ENCODE results near the gene PIK3R4.

The PIK3R4 gene

DNA sequence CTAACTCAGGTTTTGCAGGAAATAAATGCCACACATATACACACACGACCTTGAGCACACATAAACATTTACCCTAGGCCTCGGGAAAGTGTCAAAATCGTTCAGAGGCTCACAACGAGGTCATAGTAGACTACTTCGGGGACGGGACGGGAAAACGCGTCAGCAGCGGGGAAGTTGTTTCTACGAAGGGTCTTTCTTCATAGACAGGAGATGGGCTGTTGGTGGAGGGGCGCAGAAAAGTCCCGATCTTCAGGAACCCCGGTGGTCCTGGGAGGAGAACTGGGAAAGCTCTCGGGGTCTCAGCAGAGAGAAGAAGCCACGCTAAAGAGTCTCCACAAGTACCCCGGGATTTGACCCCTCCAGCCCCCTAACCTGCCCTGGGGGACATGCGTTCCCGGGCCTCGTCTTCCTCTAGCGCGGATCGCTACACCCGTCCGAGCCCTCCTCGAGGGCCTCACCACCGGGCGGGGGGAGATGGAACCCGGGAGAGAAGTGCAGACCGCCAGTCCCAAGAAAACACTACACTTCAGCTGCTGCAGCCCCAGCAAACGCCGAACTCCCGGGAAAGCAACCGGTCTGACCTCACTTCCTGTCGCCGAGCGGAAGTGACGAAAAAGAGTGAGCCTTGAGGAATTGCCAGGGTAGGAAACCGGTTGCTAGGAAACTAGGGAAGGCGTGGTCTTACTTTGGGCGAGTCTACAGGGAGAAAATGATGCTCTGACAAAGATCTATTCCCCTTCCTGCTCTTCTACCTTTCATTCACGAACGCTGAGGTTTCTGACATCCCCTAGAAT, at the start of gene PIK3R4:
Gene PIK3R4 (minus strand): TSS at position 584 of the 794 bp plus-strand sequence. CDS start 1,611 bp downstream, outside the sequence.
- DNase-seq: peak; percentile 86 to 95

DNA sequence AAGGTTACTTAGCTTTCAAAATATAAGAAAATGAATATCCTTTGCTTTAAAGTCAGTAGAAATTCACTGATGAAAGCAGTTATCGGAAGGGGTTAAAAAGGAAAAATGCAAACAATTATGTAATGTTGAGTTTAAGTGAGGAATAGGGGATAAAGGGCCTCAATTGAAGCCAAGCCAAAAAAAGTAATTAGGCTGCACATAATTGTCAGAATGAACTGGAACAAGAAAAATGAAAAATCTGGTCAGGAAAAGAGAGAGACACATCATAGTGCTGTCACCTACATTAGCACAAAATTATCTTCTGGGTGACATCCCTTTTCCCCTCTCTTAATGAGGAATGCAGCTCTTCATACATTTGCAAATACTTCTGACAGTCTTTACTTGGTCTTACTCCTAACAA, 48.8 kb upstream of the PIK3R4 start:
- no peak for DNase-seq

DNA sequence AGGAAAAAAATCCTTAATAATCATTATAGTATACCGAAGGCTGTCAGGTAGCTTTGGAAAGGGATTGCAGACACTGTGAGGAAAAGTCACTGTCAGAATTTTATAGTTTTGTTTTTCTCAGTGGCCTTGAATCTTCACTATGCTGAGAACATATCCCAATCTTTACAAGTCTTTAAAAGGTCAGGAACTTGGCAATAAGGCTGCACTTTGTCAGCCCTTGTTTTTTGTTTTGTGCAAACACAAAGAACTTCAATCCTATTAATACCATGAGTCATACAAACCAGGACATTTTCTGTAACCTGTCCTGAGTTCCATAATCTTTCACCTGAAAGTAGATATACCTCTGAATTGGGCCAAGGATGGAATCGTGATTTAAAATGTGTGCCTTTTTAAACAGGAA, 45.6 kb upstream of the PIK3R4 start:
- no peak for DNase-seq

DNA sequence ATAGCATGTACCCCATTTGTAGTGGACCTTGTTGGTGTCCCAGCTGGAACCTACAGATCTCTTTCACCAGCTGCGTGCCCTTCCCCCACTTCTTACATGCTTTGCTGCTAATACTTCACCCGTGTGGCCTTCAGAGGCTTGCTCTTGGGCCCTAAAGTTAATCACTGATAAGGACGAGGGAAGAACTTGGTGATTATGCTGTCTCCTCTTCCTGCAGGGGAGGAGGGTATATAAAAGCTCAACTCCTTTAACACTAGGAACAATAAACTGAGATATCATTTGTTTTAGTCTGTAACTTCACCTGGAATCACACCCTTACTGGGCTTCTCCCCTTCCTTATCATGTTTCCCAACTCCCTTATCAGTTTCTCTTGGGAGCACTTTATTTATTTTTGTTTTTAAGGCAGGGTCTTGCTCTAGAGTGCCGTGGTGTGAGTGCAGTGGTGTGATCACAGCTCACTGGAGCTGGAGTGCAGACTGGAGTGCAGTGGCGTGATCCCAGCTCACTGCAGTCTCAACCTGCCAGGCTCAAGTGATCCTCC, 43.2 kb upstream of the PIK3R4 start:
- no peak for DNase-seq

DNA sequence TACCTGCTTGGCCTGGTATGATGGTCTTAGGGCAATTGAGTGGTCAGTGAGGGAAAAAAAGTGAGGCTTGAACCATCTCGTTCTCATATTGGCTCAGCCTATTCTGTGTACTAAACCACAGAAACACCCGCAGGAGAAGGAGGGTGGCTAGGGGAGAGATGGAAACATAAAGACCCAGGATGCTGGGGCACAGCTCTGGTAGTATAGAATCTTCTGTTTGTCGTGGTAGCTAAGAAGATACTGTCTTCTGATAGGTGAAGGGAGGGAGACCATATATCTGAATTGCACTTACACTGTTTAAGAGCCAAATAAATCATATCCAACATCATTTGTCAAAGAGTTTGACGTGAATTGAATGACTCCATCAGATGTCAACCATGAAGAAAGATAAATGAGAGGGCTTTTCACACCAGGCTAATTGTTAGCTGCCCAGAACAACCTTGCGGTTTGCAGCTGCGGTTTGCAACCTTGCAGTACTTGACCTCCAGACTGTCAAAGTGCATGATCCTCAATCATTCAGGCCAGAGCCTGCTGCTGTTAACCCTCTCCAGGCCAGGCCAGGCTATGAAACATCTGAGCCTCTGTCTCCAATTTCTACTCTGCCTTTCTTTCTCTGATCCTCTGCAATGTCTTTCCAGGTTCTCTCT, 40.9 kb upstream of the PIK3R4 start:
- no peak for DNase-seq

DNA sequence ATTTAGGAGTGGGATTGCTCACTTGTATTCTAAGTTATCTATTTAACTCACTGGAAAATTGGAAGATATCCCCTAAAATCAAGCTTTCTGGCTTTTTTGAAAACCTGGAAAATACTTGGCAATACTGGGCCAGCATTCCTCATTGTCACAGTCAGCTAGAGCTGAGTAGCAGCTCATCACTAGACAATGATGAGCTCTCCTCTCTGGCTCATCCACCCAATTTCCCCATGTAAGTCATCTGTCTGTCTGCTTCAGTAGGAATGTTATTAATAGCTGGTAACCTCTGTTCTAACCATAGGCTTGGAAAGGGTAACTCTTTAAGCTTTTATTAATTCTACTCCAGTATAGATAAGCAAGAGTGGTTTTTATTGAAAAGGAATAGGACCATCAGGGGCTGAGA, 39.7 kb upstream of the PIK3R4 start:
- no peak for DNase-seq

DNA sequence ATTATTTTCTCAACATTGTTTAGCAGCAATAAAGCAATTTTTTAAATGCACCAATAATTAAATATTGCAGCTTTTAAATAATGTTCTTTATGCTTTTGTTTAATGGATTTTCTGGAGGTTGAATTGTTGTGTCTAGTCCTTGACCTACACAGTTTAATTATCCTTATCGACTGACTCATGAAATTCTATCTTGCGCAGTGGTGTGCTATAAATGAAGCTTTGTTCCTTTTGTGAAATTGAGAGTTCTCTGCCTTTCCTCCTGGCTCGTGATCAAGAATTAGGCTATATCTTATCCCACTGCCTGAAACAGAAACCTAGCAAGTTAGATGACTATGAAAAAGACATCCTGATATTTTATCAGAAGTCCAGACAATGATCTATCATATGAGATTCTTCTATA, 37.0 kb upstream of the PIK3R4 start:
- no peak for DNase-seq

DNA sequence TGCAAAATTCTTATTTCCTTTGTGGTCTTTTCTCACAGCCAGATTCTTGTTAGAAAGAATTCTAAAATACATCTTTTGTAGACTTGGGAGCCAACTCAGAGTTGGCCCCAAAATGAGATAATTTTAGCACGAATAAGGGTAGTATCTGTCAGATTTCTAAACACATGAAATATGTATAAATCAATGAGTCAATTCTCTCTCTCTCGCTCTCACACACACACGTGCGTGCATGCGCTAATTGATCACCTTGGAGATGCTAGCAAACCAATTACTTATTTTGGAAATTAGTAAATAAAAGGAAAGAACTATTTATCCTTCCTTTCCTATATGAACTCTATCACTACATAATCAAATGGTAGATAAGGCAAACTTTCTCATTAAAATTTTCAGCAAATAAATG, 32.9 kb upstream of the PIK3R4 start:
- no peak for DNase-seq

DNA sequence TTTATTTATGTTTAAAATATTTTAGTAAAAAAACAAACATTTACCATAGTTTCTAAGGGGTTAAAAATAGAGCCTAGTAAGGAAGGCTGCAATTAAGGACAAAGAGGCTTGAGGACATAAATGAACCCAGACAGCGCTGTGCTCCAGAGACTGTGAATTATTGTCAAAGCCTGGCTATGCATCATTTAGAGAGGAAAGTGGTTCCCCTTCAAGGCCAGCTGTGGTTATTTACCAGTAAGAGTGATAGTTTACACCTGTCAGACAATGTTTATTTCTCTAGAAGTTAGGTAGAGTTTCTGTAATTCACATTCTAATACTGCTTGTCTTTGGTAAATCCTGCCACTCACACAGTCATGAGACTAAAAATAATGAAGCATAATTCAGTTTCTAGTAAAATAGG, 32.4 kb upstream of the PIK3R4 start:
- DNase-seq: no peak

DNA sequence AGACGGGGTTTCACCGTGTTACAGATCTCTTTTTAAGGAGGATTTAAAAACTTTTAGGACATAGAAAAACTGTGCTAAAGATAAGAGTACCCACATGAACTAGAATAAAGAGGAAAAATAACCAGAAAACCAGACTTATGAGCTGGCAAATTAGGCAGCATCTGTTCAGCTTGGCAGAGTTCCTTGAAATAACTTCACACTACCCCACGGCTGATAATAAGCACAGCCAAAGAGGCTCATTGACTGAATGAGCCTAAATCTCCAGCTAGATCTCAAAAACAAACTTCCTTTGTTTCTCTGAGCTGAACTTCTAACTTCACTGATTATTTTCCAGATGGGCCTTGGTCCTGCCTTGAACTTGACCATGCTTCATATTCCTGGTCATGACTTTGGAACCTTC, 26.7 kb upstream of the PIK3R4 start:
- no peak for DNase-seq

DNA sequence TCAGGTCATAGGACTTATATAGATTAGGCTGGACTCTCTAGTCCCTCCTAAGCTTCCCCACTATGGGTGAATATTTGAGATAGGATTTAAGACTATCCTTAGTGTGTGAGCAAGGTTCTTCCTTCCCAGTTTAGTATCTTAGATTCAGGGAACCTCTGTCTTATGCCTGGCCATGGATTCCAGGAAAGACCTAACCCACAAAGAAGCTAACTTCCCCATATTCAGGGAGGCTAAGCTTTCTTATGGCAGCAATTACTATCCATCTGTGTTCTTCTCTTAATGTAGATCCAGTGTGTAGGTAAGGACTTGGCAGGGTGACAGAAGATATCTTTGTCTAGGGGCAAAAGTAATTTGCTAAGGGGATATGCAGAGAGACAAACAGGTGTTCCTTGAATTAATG, 25.5 kb upstream of the PIK3R4 start:
- DNase-seq: no peak

DNA sequence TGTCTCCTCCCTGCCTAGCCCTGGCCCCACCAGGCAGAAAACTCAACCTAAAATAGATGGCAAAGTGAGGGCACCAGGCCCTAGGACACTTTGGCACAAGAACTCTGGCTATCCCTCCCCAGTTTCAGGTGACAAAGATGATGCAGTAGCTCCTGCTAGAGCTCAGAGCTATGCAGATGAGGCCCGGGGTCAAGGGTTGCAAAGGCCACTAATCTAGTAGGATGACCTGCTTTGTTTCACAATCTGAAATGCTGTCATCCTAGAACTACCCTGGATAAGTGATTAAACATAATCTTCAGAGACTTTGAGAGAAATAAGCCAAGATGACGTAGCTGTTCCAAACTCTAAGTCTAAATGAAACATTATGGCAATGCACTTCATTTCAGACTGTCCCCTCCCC, 24.0 kb upstream of the PIK3R4 start:
- DNase-seq: no peak

DNA sequence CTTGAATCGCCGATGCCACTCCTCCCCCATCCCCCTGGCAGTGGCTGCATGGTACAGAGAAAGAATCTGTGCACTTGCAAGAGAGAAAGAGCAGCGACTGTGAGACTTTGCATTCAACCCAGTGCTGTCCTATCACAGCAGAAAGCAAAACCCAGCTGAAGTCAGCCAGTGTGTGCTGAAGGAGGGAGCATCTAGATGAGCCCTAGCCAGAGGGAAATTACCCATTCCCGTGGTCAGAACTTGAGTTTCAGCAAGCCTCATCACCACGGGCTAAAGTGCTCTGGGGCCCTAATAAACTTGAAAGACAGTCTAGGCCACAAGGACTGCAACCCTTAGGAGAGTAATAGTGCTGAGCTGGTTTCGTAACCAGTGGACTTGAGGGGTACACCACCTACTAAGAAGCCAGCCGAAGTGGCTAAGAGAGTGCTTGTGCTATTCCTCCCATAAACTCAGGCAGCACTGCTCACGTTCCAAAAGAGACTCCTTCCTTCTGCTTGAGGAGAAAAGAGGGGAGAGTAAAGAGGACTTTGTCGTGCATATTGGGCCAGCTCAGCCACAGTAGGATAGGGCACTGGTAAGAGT, 15.2 kb upstream of the PIK3R4 start:
- DNase-seq: no peak

DNA sequence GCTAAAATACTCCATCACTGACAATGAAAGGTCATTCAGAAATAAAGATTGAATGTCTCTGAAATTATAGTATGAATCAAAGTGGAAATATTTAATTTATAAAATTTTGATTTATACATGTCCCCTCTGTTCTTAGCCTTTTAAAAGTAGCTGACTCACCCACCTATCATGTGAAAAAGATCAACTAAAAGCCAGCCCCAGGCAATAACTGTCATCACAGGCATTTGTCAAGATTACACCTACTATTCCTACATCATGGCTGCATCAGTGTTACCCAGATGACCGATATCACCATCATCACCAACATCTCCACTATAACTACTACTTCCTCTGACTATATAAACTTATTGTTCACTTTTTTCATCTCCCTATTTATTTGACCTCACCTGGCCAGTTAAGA, 14.3 kb upstream of the PIK3R4 start:
- no peak for DNase-seq

DNA sequence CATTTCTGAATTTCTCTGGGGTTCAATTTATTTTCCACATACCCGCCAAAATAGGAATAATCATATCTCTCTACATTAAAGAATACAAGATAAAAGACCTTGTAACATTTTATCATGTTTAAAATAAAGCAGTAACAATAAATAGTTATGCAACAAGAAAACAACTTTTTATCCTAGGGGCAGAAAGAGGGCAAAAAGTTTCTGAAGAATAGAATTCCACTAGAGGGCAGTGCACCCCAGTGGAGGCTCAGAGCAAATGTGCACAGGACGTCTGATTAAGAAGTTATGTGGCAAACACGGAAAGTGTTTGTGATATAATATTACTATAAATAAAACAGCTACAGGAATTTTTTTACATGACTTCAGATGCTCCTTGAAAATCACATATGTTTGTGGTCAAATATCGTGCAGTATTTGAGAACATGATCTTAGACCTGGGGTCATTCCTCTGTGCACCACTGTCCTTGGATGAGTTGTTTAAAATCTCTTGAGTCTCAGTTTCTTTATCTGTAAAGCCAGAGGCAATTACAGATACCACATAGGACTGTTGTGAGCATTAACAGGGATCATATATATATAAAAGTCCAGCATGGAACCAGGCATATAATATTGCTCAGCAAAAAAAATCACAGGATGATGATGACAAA, 13.2 kb upstream of the PIK3R4 start:
- DNase-seq: peak; percentile 29 to 34

DNA sequence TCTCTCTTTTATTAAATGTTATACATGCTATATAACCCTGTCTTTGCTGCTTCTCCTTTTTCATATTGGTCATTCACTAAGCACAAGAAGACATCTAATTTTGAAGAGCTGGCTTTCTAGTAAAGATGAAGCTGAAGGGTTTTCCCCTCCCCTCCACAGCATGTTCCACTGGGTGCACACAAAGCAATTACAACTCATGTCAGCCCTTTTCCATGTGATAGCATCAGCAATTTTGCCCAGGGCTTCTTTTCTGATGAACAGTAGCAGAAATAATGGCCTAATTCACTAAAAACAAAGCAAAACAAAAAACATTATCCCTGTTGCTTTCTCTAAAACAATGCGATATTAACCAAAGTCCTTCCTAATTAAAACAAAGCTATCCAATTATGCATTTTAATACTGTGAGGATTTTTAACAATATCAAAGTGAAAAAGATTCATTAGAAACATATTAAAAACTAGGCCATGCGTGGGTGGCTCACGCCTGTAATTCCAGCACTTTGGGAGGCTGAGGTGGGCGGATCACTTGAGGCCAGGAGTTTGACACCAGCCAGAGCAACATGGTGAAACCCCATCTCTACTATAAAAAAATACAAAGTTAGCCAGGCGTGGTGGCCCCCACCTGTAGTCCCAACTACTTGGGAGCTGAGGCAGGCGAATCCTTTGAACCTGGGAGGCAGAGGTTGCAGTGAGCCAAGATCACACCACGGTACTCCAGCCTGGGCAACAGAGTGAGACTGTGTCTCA, 12.2 kb upstream of the PIK3R4 start:
- no peak for DNase-seq

DNA sequence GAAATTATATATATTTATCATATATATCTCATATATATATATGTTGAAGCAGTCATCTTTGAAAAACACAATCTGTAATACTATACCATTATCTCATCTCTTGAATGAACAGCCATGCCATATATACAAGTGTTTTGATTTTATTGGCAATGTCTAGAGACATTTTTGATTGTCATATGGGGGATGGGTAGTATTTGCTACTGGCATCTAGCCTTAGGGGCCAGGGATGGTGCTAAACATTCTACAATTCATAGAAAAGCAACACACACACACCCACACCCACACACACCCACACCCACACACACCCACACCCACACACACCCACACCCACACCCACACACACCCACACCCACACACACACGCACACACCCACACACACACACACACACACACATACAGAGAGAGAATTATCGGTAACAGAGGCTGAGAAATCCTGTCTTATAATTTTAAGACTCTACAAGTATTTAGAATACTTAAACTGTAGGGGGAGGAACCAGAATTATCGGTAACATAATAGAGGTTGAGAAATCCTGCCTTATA, 11.1 kb upstream of the PIK3R4 start:
- DNase-seq: no peak

DNA sequence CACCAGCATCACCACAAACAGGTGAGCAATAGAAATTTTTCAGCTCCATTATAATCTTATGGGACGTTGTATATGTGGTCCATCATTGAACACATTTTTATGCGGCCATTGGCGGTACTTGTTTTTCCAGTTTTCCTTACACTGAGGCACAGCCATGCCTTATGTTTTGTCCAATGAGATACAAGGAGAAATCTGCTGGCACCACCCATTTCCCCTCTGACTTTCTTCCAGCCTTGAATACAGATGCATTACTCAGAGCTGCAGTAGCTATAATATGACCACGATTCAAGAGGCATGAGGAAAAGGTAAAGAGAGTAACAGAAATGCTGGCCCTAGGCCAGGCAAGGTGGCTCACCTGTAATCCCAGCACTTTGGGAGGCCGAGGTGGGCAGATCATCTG, 9.0 kb upstream of the PIK3R4 start:
- no peak for DNase-seq

DNA sequence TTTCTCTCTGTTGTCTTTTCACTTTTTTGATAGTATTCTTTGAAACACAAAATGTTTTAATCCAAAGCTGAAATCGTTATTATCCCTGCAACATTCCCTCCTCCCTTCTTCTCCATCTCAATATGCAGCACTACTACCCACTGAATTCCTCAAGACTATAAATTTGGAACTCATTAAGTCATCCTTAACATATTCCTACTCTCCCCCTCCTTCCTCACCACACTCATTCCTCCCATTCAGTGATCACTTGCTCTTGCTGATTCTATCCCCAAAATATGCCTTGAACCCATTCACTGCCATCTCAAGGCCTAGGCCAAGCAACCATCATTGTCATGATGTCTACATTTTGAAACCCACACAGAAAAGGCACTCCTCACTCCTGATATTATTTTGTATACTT, 2.4 kb upstream of the PIK3R4 start:
- no peak for DNase-seq

DNA sequence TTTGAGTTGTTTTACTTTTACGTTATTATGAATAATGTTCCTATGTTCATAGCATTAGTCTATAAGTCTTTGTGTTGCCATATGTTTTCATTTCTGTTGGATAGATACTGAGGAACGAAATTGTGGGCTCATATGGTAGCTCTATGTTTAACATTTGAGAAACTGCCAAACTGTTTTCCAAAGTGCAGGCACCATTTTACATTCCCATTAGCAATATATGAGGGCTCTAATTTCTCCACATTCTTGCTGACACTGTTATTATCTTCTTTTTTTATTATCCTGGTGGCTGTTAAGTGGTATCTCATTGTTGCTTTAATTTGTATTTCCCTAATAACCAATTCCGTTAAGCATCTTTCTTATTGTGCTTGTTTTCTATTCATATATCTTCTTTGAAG, 1.8 kb upstream of the PIK3R4 start:
- no peak for DNase-seq

DNA sequence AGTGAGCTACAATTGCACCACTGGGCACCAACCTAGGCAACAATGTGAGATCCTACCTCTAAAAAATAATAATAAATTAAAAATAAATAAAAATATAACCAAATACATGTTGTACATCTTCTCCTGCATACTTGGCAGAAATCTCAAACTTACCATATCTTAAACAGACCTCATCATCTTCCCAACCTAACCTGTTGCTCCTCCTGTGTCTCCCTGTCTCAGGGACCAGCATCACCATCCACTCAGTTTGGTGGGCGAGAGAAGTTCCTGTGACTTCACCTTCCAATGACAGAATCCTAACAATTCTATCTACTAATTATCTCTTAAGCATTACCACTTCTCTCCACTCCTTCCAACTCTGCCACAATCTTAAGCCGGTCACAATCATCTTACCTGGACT, 3.3 kb downstream of the PIK3R4 start:
- no peak for DNase-seq

DNA sequence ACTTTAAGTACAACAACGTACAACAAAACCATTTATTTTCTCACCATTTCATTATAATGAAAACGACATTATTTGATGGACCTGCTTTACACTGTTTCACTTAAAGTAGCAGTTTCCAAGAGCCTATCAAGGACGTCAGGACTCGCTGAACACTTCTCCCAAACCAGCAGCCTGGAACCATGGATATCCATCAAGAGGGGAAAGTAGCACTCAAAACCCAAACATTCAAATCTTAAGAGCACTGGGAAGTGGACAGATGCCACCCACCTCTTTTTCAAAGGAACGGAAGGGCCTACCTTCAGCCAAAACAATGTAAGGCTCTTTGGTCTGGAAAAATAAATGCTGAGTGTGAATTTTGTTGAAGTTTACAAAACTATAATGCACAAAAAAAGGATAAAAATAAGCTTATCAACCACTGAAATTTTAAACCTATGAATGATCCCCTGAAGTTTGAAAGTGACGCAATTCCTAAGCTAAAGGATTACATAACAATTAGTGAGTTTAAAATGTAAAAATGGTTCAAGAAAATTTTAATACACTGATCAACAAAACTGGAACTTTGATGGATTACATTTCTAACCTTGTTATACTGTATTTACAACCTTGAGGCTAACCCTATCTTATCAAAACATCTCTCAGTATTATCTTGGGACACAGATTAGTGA, 4.6 kb downstream of the PIK3R4 start:
- no peak for DNase-seq

Measured in stimulated activated CD4-positive, alpha-beta T cell treated with anti-CD3 and anti-CD28 coated beads, Interleukin-4, amount 100 ng/mL, for 4 hours (primary cell).